DLD1 (cell line): ENCODE data around the gene PRKG1.

Experiments used
- in situ Hi-C: cut with HindIII; loops from 2 replicates; pipeline ENCODE4 v1.10.0; 2017; ENCODE audit warnings: low sequenced_read_pairs

The PRKG1 gene

GRCh38 chr10:52316500-52316899 lies 1242.2 kb downstream of the PRKG1 start:
- in situ Hi-C loops = no loop called here

DNA sequence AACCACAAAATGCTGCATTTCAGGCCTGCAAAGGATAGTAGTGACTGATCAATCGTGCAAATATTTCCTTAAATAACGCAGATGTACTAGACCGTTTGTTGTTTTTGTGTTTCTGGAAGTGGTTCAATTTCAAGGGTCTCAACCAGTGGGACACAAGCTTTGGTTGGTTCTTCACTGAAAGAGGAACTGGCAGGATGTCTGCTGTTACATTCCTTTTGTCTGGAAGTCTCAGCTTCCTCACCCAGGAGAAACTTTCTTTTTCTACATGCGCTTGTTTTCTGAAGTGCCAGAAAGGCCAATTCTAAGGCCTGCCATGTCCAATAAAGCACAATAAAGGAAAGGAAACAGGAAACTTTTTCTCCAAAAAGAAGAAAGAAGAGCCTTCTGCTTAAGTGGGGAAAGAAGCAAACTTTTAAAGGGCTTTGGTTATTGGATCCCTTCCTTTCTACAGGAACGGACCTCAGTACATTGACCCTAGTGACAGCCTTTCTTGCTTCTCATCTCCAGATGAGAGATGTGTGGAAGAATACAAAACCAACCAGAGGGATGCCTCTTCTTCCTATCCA lies 1243.9 kb downstream of the PRKG1 start:
- in situ Hi-C loops = no loop called here

DNA sequence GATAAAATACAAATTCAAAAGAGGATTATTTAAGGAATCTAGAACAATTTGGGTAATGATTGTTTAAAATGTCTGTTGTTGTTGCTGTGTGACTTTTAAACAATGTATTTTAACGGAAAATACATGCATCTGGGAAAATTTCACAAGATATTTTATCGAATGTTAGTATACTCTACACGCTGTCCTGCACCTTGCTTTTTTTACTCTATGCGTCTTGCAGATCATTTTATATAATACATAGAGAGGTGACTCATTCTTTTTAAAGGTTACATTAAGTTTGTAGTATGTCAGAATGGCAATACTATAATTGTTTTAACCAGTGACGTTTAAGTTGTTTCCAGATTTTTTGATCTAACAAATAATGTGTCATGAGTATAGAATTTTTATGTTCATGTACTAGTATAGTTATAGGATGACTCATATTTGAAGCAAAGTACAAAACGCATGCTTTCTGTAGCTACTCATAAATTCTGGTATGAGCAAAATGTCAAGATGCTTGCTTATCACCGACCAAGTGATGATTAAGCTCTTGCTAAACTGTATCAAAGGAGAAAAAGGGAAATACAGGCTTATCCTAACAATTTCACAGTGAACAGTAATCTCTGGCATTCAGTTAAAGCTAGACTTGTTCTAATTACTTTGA lies 1244.7 kb downstream of the PRKG1 start:
- in situ Hi-C loops = no loop called here

GRCh38 chr10:52319926-52320325 lies 1245.6 kb downstream of the PRKG1 start:
- in situ Hi-C loops = no loop called here

- in situ Hi-C loops = no loop called here
These were observed 1248.0 kb downstream of the PRKG1 start for GRCh38 chr10:52322323-52322722.

- in situ Hi-C loops = no loop called here
These were observed 1248.6 kb downstream of the PRKG1 start for GRCh38 chr10:52322936-52323335.

DNA sequence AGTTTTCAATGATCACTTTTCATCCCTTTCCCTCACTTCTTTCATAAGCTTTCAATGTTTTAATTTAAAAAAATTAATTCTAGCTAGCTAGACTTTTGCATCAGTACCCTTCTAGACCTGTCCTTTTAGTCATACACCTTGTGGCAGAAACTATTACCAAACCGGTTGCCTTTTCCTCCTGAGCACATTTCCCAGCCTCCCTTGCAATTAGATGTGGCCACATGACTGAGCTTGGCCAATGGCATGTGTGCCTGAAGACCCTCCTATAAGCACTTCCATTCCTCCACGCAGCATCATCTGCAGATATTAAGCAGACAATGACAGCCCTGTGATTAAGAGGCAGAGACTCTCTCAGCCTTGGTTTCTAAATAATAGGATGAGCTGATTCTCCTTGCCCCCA lies 1252.1 kb downstream of the PRKG1 start:
- in situ Hi-C loops = no loop called here

- in situ Hi-C loops = no loop called here
These were observed 1257.5 kb downstream of the PRKG1 start for GRCh38 chr10:52331638-52332364.

GRCh38 chr10:52332815-52333214 lies 1258.5 kb downstream of the PRKG1 start:
- in situ Hi-C loops = no loop called here

- in situ Hi-C loops = no loop called here
These were observed 1260.3 kb downstream of the PRKG1 start for GRCh38 chr10:52334595-52334994.

GRCh38 chr10:52335665-52336064 lies 1261.4 kb downstream of the PRKG1 start:
- in situ Hi-C loops = no loop called here

- in situ Hi-C loops = no loop called here
These were observed 1262.9 kb downstream of the PRKG1 start for GRCh38 chr10:52337225-52337624.

- in situ Hi-C loops = no loop called here
These were observed 1269.2 kb downstream of the PRKG1 start for GRCh38 chr10:52343439-52343838.

DNA sequence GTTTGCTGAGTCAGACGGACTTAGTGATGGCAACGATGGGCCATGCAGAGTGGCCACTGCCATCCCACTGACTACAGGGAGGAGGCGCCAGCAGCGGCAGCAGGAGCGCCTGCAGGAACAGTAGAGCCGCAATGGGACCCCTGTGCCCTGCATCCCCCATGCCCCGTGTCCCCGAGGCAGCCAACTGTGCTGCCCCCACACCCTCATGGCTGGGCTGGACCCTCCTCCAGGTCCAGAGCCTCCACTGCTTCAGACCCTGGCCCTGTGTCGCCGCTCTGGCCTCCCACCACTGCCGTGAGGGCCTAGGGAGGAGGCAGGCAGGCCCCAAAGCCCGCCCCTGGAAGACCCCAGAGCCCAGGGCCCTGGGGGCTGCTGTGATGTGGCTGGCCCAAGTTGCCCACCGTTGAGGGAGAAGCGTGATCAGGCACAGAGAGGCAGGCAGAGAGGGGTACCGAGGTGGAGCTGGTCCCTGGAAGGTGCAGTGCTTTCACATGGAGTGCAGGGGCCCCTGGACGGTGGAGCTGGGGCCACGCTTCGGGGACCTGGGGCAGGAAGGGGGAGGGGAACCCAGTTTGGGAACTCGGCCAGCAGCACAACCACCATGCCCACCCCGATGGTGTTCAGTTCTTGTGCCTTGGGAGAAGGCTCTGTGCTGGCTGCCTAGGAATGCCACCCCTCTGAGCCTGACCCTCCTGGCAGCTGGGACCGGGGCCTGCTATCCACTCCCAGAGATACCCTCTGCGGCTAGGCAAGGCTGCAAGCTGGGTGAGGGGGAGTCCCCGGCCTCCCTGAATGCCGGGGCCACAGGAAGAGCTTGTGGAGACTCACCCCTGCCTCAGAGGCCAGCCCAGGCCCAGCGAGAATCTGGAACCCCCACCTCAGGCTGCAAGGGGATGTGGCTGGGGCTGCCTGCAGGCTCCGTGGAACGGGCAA lies 1272.4 kb downstream of the PRKG1 start:
- in situ Hi-C loops = no loop called here

GRCh38 chr10:52347327-52347667 lies 1273.0 kb downstream of the PRKG1 start:
- in situ Hi-C loops = no loop called here
